Measurements from ENCODE around the gene BLVRB. TPM values are rescaled to one million over a fixed set of nuclear protein-coding genes. Genes with fewer than 3 reads are reported as not detected.
"Not testable (repeated sequence)": the region's sequence is repeated elsewhere in the genome, so short reads cannot be mapped to it uniquely, and the experiment has no call there.

The BLVRB gene
- polyA plus RNA-seq, 2 of the 4 experiments (the other 2 are of a cell fraction), result 202 to 280 TPM

DNA sequence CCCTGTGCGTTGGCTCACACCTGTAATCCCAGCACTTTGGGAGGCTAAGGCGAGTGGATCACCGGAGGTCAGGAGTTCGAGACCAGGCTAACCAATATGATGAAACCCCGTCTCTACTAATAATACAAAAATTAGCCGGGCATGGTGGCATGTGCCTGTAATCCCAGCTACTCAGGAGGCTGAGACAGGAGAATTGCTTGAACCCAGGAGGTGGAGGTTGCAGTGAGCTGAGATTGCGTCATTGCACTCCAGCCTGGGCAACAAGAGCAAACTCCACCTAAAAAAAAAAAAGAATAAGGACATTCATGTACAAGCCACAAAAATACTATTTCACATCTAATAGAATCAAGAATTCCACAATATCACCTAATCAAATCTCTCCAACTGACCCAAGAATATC, 37.3 kb downstream of the BLVRB start:
- CTCF ChIA-PET, result interaction anchor here (1.6 to 46.6 kb wide), 3 partner anchors 5 to 25 kb away, joined by 6 to 950 read pairs (median 950); partner anchors contain the start of genes BLVRB, PRX, SERTAD1 and SERTAD3
- FAIRE-seq; DNase-seq (ENCODE audit: low read depth in 1 of 2, low spot score in 1 of 2); H3K4me2 ChIP-seq; H3K4me3 ChIP-seq; ATAC-seq; H3K27ac ChIP-seq; H3K9me3 ChIP-seq: not testable (repeated sequence)
- POLR2A ChIA-PET, result interaction anchor here (0.6 kb wide), 1 partner anchor 11 kb away, joined by 4 read pairs; no protein-coding TSS in a partner anchor
- 97% methylated on average over 7 of the region's 7 CpGs for WGBS (ENCODE audit: missing lambda C conversion rate)
- peaks cover 26% of the 10 kb centered on the region for H3K4me1 ChIP-seq
- peak; percentile 30 to 46; a peak in 2 of 4 replicates for TF ChIP-seq CEBPB (IDR thresholded peaks at IDR 0.05)

- CTCF ChIA-PET, result interaction anchor here (0.7 to 46.6 kb wide), 26 partner anchors 2 to 221 kb away, joined by 3 to 950 read pairs (median 4); partner anchors contain the start of genes BLVRB, PRX, SERTAD1 and SERTAD3
- FAIRE-seq (peak; percentile 100), DNase-seq (ENCODE audit: low read depth in 1 of 2, low spot score in 1 of 2) (peak; percentile 100), ATAC-seq (peak; percentile 78 to 85)
- WGBS (ENCODE audit: missing lambda C conversion rate), result under 1% methylated on average over 54 of the region's 75 CpGs
- POLR2A ChIA-PET, result interaction anchor here (0.5 to 5.8 kb wide), 44 partner anchors 9 to 990 kb away, joined by 3 to 208 read pairs (median 4); partner anchors contain the start of genes ACTMAP, BLVRB, C19orf47 and PLD3
- peak within 1 kb of the TSS; percentile 93 to 94 for H3K27ac ChIP-seq
- H3K4me1 ChIP-seq, result peaks cover 25% of the 10 kb centered on the region
- peak within 1 kb of the TSS; percentile 98 for H3K4me2 ChIP-seq
- H3K9me3 ChIP-seq, result no peaks in the 10 kb centered on the region
- H3K4me3 ChIP-seq, result peak within 1 kb of the TSS; percentile 66
- TF ChIP-seq, protein P1, sequence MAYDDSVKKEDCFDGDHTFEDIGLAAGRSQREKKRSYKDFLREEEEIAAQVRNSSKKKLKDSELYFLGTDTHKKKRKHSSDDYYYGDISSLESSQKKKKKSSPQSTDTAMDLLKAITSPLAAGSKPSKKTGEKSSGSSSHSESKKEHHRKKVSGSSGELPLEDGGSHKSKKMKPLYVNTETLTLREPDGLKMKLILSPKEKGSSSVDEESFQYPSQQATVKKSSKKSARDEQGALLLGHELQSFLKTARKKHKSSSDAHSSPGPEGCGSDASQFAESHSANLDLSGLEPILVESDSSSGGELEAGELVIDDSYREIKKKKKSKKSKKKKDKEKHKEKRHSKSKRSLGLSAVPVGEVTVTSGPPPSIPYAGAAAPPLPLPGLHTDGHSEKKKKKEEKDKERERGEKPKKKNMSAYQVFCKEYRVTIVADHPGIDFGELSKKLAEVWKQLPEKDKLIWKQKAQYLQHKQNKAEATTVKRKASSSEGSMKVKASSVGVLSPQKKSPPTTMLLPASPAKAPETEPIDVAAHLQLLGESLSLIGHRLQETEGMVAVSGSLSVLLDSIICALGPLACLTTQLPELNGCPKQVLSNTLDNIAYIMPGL (CRISPR knock-in tag; IDR thresholded peaks at IDR 0.05; ENCODE audit: borderline replicate concordance), result peak; percentile 98
- TF ChIP-seq POLR2A (IDR thresholded peaks at IDR 0.05; ENCODE audit: low read length) (peak; percentile 99), TFCP2L1 (CRISPR knock-in tag; IDR thresholded peaks at IDR 0.05) (peak; percentile 83; the same call in 1 of the 2 replicates), POLR2AphosphoS2 (conservative IDR thresholded peaks at IDR 0.05; ENCODE audit: low read length) (no peak; the same call in 1 of the 2 replicates), ZSCAN20 (CRISPR knock-in tag; IDR thresholded peaks at IDR 0.05) (no peak), GATA3 (IDR thresholded peaks at IDR 0.05; ENCODE audit: borderline replicate concordance) (no peak), CBX2 (IDR thresholded peaks at IDR 0.05; ENCODE audit: borderline replicate concordance, low read depth) (no peak), MAZ (IDR thresholded peaks at IDR 0.05; ENCODE audit: borderline replicate concordance, low read depth, low read length) (0 out of 2 replicates have a peak, but pooled peaks have one; percentile 77), EHF (CRISPR knock-in tag; IDR thresholded peaks at IDR 0.05) (no peak), PHF8 (IDR thresholded peaks at IDR 0.05; ENCODE audit: borderline replicate concordance, low read depth) (peak; percentile 63; the same call in 1 of the 2 replicates), ZFP36 (IDR thresholded peaks at IDR 0.05; ENCODE audit: borderline replicate concordance, partially characterized antibody) (no peak), TP53 (CRISPR knock-in tag; IDR thresholded peaks at IDR 0.05) (0 out of 2 replicates have a peak, but pooled peaks have one; percentile 25), ESRRA (IDR thresholded peaks at IDR 0.05; ENCODE audit: borderline replicate concordance, low read length) (no peak), REST (IDR thresholded peaks at IDR 0.05) (peak; percentile 74), RAD21 (conservative IDR thresholded peaks at IDR 0.05 in 1 of 2, IDR thresholded peaks at IDR 0.05 in 1 of 2) (peak; percentile 11 to 73; a peak in 4 of 5 replicates), CTCF (IDR thresholded peaks at IDR 0.05) (peak; percentile 100), KDM5A (IDR thresholded peaks at IDR 0.05) (0 out of 2 replicates have a peak, but pooled peaks have one; percentile 31), NFE2L2 (conservative IDR thresholded peaks at IDR 0.05; ENCODE audit: low read length) (no peak), ZNF302 (CRISPR knock-in tag; IDR thresholded peaks at IDR 0.05) (no peak), HOXB5 (CRISPR knock-in tag; IDR thresholded peaks at IDR 0.05) (no peak), HEYL (CRISPR knock-in tag; IDR thresholded peaks at IDR 0.05) (no peak)
- TF ChIP-seq, protein P2, sequence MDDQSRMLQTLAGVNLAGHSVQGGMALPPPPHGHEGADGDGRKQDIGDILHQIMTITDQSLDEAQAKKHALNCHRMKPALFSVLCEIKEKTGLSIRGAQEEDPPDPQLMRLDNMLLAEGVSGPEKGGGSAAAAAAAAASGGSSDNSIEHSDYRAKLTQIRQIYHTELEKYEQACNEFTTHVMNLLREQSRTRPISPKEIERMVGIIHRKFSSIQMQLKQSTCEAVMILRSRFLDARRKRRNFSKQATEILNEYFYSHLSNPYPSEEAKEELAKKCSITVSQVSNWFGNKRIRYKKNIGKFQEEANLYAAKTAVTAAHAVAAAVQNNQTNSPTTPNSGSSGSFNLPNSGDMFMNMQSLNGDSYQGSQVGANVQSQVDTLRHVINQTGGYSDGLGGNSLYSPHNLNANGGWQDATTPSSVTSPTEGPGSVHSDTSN (IDR thresholded peaks at IDR 0.05), result peak; percentile 81
- TF ChIP-seq, protein P3, sequence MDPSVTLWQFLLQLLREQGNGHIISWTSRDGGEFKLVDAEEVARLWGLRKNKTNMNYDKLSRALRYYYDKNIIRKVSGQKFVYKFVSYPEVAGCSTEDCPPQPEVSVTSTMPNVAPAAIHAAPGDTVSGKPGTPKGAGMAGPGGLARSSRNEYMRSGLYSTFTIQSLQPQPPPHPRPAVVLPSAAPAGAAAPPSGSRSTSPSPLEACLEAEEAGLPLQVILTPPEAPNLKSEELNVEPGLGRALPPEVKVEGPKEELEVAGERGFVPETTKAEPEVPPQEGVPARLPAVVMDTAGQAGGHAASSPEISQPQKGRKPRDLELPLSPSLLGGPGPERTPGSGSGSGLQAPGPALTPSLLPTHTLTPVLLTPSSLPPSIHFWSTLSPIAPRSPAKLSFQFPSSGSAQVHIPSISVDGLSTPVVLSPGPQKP (IDR thresholded peaks at IDR 0.05; ENCODE audit: low read depth, low read length), result no peak
These were observed 39.9 kb downstream of the BLVRB start, which contains the start of gene SERTAD1 for GRCh38 chr19:40425450-40426287. SERTAD1 (minus strand) TSS chr19:40425992; CDS start chr19:40423546, 2,446 bp downstream.

Measured in A549 (cell line).